IMR-90 (cell line): ENCODE measurements around the gene KLK5. TPM values are rescaled to one million over a fixed set of nuclear protein-coding genes. Genes with fewer than 3 reads are reported as not detected.

Experiments
- ATAC-seq: fragments of 200-7000 bp; cut with Tn5 transposase; 2 replicates; pipeline ENCODE4 v1.9.1; 2020; ENCODE audit warnings: low read depth, mild to moderate bottlenecking, moderate library complexity
- BruUV-seq: library from RNA; stranded (reverse); fragments of 400-500 nt; replicated peaks from 2 replicates; lab custom pipeline; 2021; lab: Mats Ljungman, UMichigan
- CTCF ChIA-PET: fragments of 300-600 bp; formaldehyde crosslinking; extraction: SDS; loops from one replicate; lab custom pipeline; 2021; ENCODE audit warnings: antibody characterized with exemption; lab: Yijun Ruan, JAX
- POLR2A ChIA-PET: fragments of 300-600 bp; sonication (Branson Sonifier 250); formaldehyde crosslinking; loops from one replicate; lab custom pipeline; 2022; ENCODE audit warnings: antibody characterized with exemption; ENCODE audit not compliant: unreplicated experiment; lab: Charles Lee
- DNase-seq: peaks from one replicate; pipeline ENCODE4 v3.0.0; 2013
- H2AFZ ChIP-seq: replicated peaks from 2 replicates; pipeline ENCODE3; 2013; ENCODE audit warnings: low read length, mild to moderate bottlenecking; ENCODE audit not compliant: poor library complexity
- H2AK5ac ChIP-seq: 2 replicates; pipeline ENCODE4 v1.6.1; 2013; ENCODE audit warnings: low read depth, low read length, inconsistent platforms
- H2AK9ac ChIP-seq: replicated peaks from 2 replicates; pipeline ENCODE3; 2013; ENCODE audit warnings: mild to moderate bottlenecking, low read depth, low read length, moderate library complexity; ENCODE audit not compliant: poor library complexity
- H2BK120ac ChIP-seq: 2 replicates; pipeline ENCODE4 v1.6.1; 2013; ENCODE audit warnings: low read depth, low read length, inconsistent platforms
- H2BK15ac ChIP-seq: 3 replicates; pipeline ENCODE4 v1.6.1; 2013; ENCODE audit warnings: low read depth, low read length, inconsistent platforms
- H2BK20ac ChIP-seq: 2 replicates; pipeline ENCODE4 v1.6.1; 2013; ENCODE audit warnings: low read depth, mild to moderate bottlenecking, inconsistent platforms, low read length, moderate library complexity
- H2BK5ac ChIP-seq: 2 replicates; pipeline ENCODE4 v1.6.1; 2013; ENCODE audit warnings: mild to moderate bottlenecking, low read depth, low read length, inconsistent platforms; ENCODE audit not compliant: poor library complexity, severe bottlenecking
- H3K14ac ChIP-seq: replicated peaks from 2 replicates; pipeline ENCODE4 v1.6.1; 2013; ENCODE audit warnings: low read depth, low read length, inconsistent platforms
- H3K18ac ChIP-seq: 2 replicates; pipeline ENCODE4 v1.6.1; 2013; ENCODE audit warnings: low read depth, low read length, control low read depth
- H3K23ac ChIP-seq: 2 replicates; pipeline ENCODE4 v1.6.1; 2013; ENCODE audit warnings: low read depth, low read length, inconsistent platforms
- H3K27ac ChIP-seq: 2 replicates; pipeline ENCODE4 v1.5.1; 2013; ENCODE audit warnings: mild to moderate bottlenecking, control low read depth, low read length; ENCODE audit not compliant: insufficient read depth
- H3K27me3 ChIP-seq: 2 replicates; pipeline ENCODE4 v1.6.1; 2013; ENCODE audit warnings: low read length; ENCODE audit not compliant: control insufficient read depth, insufficient read depth
- H3K36me3 ChIP-seq: 2 replicates; pipeline ENCODE4 v1.6.1; 2013; ENCODE audit warnings: low read length, mixed read lengths; ENCODE audit not compliant: control insufficient read depth, insufficient read depth
- H3K4ac ChIP-seq: 2 replicates; pipeline ENCODE4 v1.6.1; 2013; ENCODE audit warnings: low read depth, low read length, inconsistent platforms
- H3K4me1 ChIP-seq: 2 replicates; pipeline ENCODE4 v1.6.1; 2013; ENCODE audit warnings: low read length, mixed read lengths; ENCODE audit not compliant: control insufficient read depth, insufficient read depth
- H3K4me2 ChIP-seq: 2 replicates; pipeline ENCODE4 v1.6.1; 2013; ENCODE audit warnings: low read depth, mild to moderate bottlenecking, control low read depth, low read length, moderate library complexity
- H3K4me3 ChIP-seq: 2 replicates; pipeline ENCODE4 v1.5.1; 2013; ENCODE audit warnings: low read depth, mild to moderate bottlenecking, control low read depth, low read length, moderate library complexity; ENCODE audit not compliant: insufficient read depth
- H3K56ac ChIP-seq: 2 replicates; pipeline ENCODE4 v1.6.1; 2013; ENCODE audit warnings: low read length, inconsistent platforms; ENCODE audit not compliant: insufficient read depth; ENCODE audit errors: extremely low read depth
- H3K79me1 ChIP-seq, 2 experiments: 2 replicates each; pipeline ENCODE4 v1.6.1; 2013; ENCODE audit warnings: low read length in 2 of 2, inconsistent platforms in 1 of 2, low read depth in 1 of 2
- H3K9ac ChIP-seq: 2 replicates; pipeline ENCODE4 v1.6.1; 2013; ENCODE audit warnings: low read depth, low read length, control low read depth
- H3K9me1 ChIP-seq: 2 replicates; pipeline ENCODE4 v1.6.1; 2013; ENCODE audit warnings: low read length, inconsistent platforms; ENCODE audit not compliant: insufficient read depth
- H3K9me3 ChIP-seq: 2 replicates; pipeline ENCODE4 v1.6.1; 2013; ENCODE audit warnings: low read length; ENCODE audit not compliant: control insufficient read depth, insufficient read depth
- H4K20me1 ChIP-seq: 2 replicates; pipeline ENCODE4 v1.6.1; 2013; ENCODE audit warnings: low read length, inconsistent platforms; ENCODE audit not compliant: insufficient read depth
- H4K5ac ChIP-seq: 2 replicates; pipeline ENCODE4 v1.6.1; 2013; ENCODE audit warnings: mild to moderate bottlenecking, low read depth, low read length, control low read depth
- H4K8ac ChIP-seq, 2 experiments: 2 replicates each; pipeline ENCODE4 v1.6.1; 2013; ENCODE audit warnings: low read depth in 2 of 2, low read length in 2 of 2, control low read depth in 1 of 2, inconsistent platforms in 1 of 2
- H4K91ac ChIP-seq: 2 replicates; pipeline ENCODE4 v1.6.1; 2013; ENCODE audit warnings: low read depth, low read length, inconsistent platforms; ENCODE audit not compliant: insufficient read depth
- BHLHE40 ChIP-seq: fragments of 150-350 bp; IDR thresholded peaks from 2 replicates; pipeline ENCODE4 v1.6.1; 2016; ENCODE audit warnings: mild to moderate bottlenecking, low read depth, low read length
- CEBPB ChIP-seq: IDR thresholded peaks from 2 replicates; pipeline ENCODE4 v1.6.1; 2012; ENCODE audit warnings: low read depth, low read length, improper control_type of control experiment
- CHD1 ChIP-seq: IDR thresholded peaks from 2 replicates; pipeline ENCODE4 v1.6.1; 2012; ENCODE audit warnings: low read depth, low read length, improper control_type of control experiment
- FOS ChIP-seq: fragments of 150-350 bp; IDR thresholded peaks from 2 replicates; pipeline ENCODE4 v1.6.1; 2016; ENCODE audit warnings: low read depth, low read length
- MAFK ChIP-seq: IDR thresholded peaks from 2 replicates; pipeline ENCODE4 v1.6.1; 2012; ENCODE audit warnings: low read depth, low read length, improper control_type of control experiment
- MAZ ChIP-seq: IDR thresholded peaks from 2 replicates; pipeline ENCODE4 v1.6.1; 2012; ENCODE audit warnings: low read depth, mild to moderate bottlenecking, low read length, improper control_type of control experiment, moderate library complexity, borderline replicate concordance
- MXI1 ChIP-seq: IDR thresholded peaks from 2 replicates; pipeline ENCODE4 v1.6.1; 2012; ENCODE audit warnings: low read depth, mild to moderate bottlenecking, low read length, moderate library complexity, borderline replicate concordance
- RCOR1 ChIP-seq: IDR thresholded peaks from 2 replicates; pipeline ENCODE4 v1.6.1; 2012; ENCODE audit warnings: mild to moderate bottlenecking, low read length, improper control_type of control experiment; ENCODE audit not compliant: insufficient replicate concordance
- RFX5 ChIP-seq: IDR thresholded peaks from 2 replicates; pipeline ENCODE4 v1.8.0; 2012; ENCODE audit warnings: low read depth, mild to moderate bottlenecking, low read length, moderate library complexity
- SMC3 ChIP-seq: fragments of 150-350 bp; IDR thresholded peaks from 2 replicates; pipeline ENCODE4 v1.6.1; 2016; ENCODE audit warnings: low read depth, mild to moderate bottlenecking, antibody characterized with exemption, low read length, moderate library complexity
- USF2 ChIP-seq: fragments of 150-350 bp; IDR thresholded peaks from 2 replicates; pipeline ENCODE4 v1.6.1; 2017; ENCODE audit warnings: mild to moderate bottlenecking, antibody characterized with exemption, low read length, low read depth
- WGBS, 2 experiments: methylation state at CpG; one replicate each; pipeline versions ENCODE4 v1.1.5 to v1.1.7; 2013; ENCODE audit warnings: missing lambda C conversion rate in 2 of 2; ENCODE audit not compliant: insufficient read length in 1 of 2; ENCODE audit errors: extremely low coverage in 2 of 2; 5-methylcytosine and 5-hydroxymethylcytosine counted together
- dilution Hi-C: fragments of 300-500 bp; cut with HindIII; formaldehyde crosslinking; loops from one replicate; pipeline ENCODE4 v1.14.3; 2018; ENCODE audit warnings: low sequenced_read_pairs; ENCODE audit not compliant: unreplicated experiment
- in situ Hi-C: fragments of 300-500 bp; cut with MboI; formaldehyde crosslinking; loops from 3 replicates; pipeline ENCODE4 v1.14.3; 2019; ENCODE audit warnings: low sequenced_read_pairs, inconsistent platforms, mixed read lengths
- intact Hi-C: fragments of 100-400 bp; cut with micrococcal nuclease; formaldehyde crosslinking; loops from 2 replicates; pipeline ENCODE4 v1.10.0; 2022
- polyA plus RNA-seq, 3 experiments: library from polyadenylated mRNA; depleted of rRNA; stranded (reverse); fragments of >200 nt; gene quantifications; 2 replicates each; pipeline ENCODE4 v1.2.3, GENCODE V29; 2012; ENCODE audit warnings: low replicate concordance in 1 of 3
- total RNA-seq: library from RNA; depleted of rRNA; stranded (reverse); fragments of >200 nt; gene quantifications from 2 replicates; pipeline ENCODE4 v1.2.3, GENCODE V29; 2012
- TF ChIP-seq, protein P1 (sequence below): conservative IDR thresholded peaks from 2 replicates; pipeline ENCODE4 v1.5.1; 2012; ENCODE audit warnings: mild to moderate bottlenecking, low read depth, low read length, improper control_type of control experiment
- TF ChIP-seq, protein P2 (sequence below): fragments of 150-350 bp; IDR thresholded peaks from 2 replicates; pipeline ENCODE4 v1.6.1; 2016; ENCODE audit warnings: low read depth, mild to moderate bottlenecking, low read length, moderate library complexity, borderline replicate concordance

The KLK5 gene
- total and polyA plus RNA-seq, 2 of the 4 experiments (the other 2 are of a cell fraction), result not detected

GRCh38 chr19:50911206-50912101, 41.4 kb downstream of the KLK5 start, which contains the start of gene KLK4:
KLK4 (minus strand) TSS chr19:50911395; CDS start chr19:50910738, 657 bp downstream.
- peak within 1 kb of the TSS; percentile 39 for H2AFZ ChIP-seq
- no peak for ATAC-seq
- H4K8ac ChIP-seq, result no peak within 1 kb of the TSS
- H2BK120ac ChIP-seq, result no peak within 1 kb of the TSS
- no peak for DNase-seq
- H3K56ac ChIP-seq, result no peak within 1 kb of the TSS
- H3K9me1 ChIP-seq, result no peaks in the 10 kb centered on the region
- H2AK9ac ChIP-seq, result no peak within 1 kb of the TSS
- no peak within 1 kb of the TSS for H3K14ac ChIP-seq
- H3K27me3 ChIP-seq, result peaks cover 11% of the 10 kb centered on the region
- H4K20me1 ChIP-seq, result no peaks in the 10 kb centered on the region
- H2BK15ac ChIP-seq, result no peak within 1 kb of the TSS
- no peak within 1 kb of the TSS for H3K4me2 ChIP-seq
- no peaks in the 10 kb centered on the region for H3K79me1 ChIP-seq
- no peak within 1 kb of the TSS for H3K23ac ChIP-seq
- H2AK5ac ChIP-seq, result no peak within 1 kb of the TSS
- POLR2A ChIA-PET, result no interaction called here
- intact Hi-C loops, result no loop called here
- no peak within 1 kb of the TSS for H3K4me3 ChIP-seq
- no peak within 1 kb of the TSS for H2BK20ac ChIP-seq
- no peak within 1 kb of the TSS for H3K18ac ChIP-seq
- in situ Hi-C loops, result no loop called here
- no peaks in the 10 kb centered on the region for H3K4me1 ChIP-seq
- 66% methylated on average over 5 of the region's 9 CpGs; no CpG with 5 or more reads in 1 of the 2 experiments for WGBS, 2 experiments
- no peak for TF ChIP-seq RFX5
- TF ChIP-seq MXI1, result no peak
- TF ChIP-seq RCOR1, result no peak
- TF ChIP-seq, protein P1, sequence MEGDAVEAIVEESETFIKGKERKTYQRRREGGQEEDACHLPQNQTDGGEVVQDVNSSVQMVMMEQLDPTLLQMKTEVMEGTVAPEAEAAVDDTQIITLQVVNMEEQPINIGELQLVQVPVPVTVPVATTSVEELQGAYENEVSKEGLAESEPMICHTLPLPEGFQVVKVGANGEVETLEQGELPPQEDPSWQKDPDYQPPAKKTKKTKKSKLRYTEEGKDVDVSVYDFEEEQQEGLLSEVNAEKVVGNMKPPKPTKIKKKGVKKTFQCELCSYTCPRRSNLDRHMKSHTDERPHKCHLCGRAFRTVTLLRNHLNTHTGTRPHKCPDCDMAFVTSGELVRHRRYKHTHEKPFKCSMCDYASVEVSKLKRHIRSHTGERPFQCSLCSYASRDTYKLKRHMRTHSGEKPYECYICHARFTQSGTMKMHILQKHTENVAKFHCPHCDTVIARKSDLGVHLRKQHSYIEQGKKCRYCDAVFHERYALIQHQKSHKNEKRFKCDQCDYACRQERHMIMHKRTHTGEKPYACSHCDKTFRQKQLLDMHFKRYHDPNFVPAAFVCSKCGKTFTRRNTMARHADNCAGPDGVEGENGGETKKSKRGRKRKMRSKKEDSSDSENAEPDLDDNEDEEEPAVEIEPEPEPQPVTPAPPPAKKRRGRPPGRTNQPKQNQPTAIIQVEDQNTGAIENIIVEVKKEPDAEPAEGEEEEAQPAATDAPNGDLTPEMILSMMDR, result no peak
- TF ChIP-seq FOS, result no peak
- no peak for TF ChIP-seq BHLHE40
- TF ChIP-seq SMC3, result no peak
- no peak for TF ChIP-seq CHD1
- TF ChIP-seq, protein P2, sequence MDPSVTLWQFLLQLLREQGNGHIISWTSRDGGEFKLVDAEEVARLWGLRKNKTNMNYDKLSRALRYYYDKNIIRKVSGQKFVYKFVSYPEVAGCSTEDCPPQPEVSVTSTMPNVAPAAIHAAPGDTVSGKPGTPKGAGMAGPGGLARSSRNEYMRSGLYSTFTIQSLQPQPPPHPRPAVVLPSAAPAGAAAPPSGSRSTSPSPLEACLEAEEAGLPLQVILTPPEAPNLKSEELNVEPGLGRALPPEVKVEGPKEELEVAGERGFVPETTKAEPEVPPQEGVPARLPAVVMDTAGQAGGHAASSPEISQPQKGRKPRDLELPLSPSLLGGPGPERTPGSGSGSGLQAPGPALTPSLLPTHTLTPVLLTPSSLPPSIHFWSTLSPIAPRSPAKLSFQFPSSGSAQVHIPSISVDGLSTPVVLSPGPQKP, result no peak
- no peak for TF ChIP-seq USF2
- no peak for TF ChIP-seq MAZ
- TF ChIP-seq MAFK, result no peak
- no peak for TF ChIP-seq CEBPB
- H3K27ac ChIP-seq, result no peak within 1 kb of the TSS
- no peak within 1 kb of the TSS for H3K9ac ChIP-seq
- no peak within 1 kb of the TSS for H4K91ac ChIP-seq
- no peak within 1 kb of the TSS for H3K4ac ChIP-seq
- no peaks in the 10 kb centered on the region for H3K9me3 ChIP-seq
- CTCF ChIA-PET, result interaction anchor here (1.2 to 1.3 kb wide), 2 partner anchors 10 kb away, joined by 3 read pairs; no protein-coding TSS in a partner anchor
- no TSS peak for BruUV-seq
- no peak within 1 kb of the TSS for H4K5ac ChIP-seq
- dilution Hi-C loops, result no loop called here
- no peaks in the 10 kb centered on the region for H3K36me3 ChIP-seq
- no peak within 1 kb of the TSS for H2BK5ac ChIP-seq
